Measurements from ENCODE around the gene C1orf105. TPM values are rescaled to one million over a fixed set of nuclear protein-coding genes. Genes with fewer than 3 reads are reported as not detected.

C1orf105 gene
- total RNA-seq, 6 donors from 2014 or later, result not detected

- Histone ChIP-seq H3K27ac (no peak overlapping the region), H3K36me3 (no peaks in the 10 kb centered on the region), H3K4me3 (no peak overlapping the region), H3K9me3 (no peaks in the 10 kb centered on the region), H3K4me1 (no peaks in the 10 kb centered on the region), H3K27me3 (no peaks in the 10 kb centered on the region)
- no peak for ATAC-seq (ENCODE audit: low FRiP score in 2 of 2)
- 83 to 84% methylated on average over 1 of the region's 1 CpG for WGBS, 2 donors
- DNase-seq, result no peak
- no peak for TF ChIP-seq CTCF (IDR thresholded peaks at IDR 0.05)
- no peak for TF ChIP-seq EP300 (IDR thresholded peaks at IDR 0.05)
- TF ChIP-seq POLR2AphosphoS5 (IDR thresholded peaks at IDR 0.05), result no peak
- no peak for TF ChIP-seq POLR2A (IDR thresholded peaks at IDR 0.05)
Observed at GRCh38 chr1:172517081-172517480, 96.6 kb downstream of the C1orf105 start.

- no peaks in the 10 kb centered on the region for H3K4me1 ChIP-seq
- ATAC-seq (ENCODE audit: low FRiP score in 2 of 2), result no peak
- H3K27me3 ChIP-seq, result no peaks in the 10 kb centered on the region
- no peak for DNase-seq
- 91 to 94% methylated on average over 4 of the region's 4 CpGs for WGBS, 2 donors
- H3K27ac ChIP-seq, result no peak overlapping the region
- no peak for TF ChIP-seq POLR2AphosphoS5 (IDR thresholded peaks at IDR 0.05)
- TF ChIP-seq EP300 (IDR thresholded peaks at IDR 0.05), result no peak
- no peak for TF ChIP-seq CTCF (IDR thresholded peaks at IDR 0.05)
- TF ChIP-seq POLR2A (IDR thresholded peaks at IDR 0.05), result no peak
- no peaks in the 10 kb centered on the region for H3K9me3 ChIP-seq
- no peaks in the 10 kb centered on the region for H3K36me3 ChIP-seq
- H3K4me3 ChIP-seq, result no peak overlapping the region
Observed at GRCh38 chr1:172517545-172517944, 97.1 kb downstream of the C1orf105 start.

Other genes with a start within 250 kb of the C1orf105 start
- gene PIGC, start 23.4 kb downstream of the C1orf105 start, total RNA-seq, result 10 to 100 TPM in 5 of 6 donors, 1 to 10 TPM in 1; 5.9 to 23.4 (median 19.3) TPM
- gene SUCO, start 112.5 kb downstream of the C1orf105 start, total RNA-seq, result 10 to 100 TPM; 14.4 to 59.2 (median 29.5) TPM
- under 1 TPM in 4 of 6 donors, not detected in 2; 0.46 to 0.91 (median 0.52) TPM for gene FASLG, start 238.4 kb downstream of the C1orf105 start, total RNA-seq

All from upper lobe of left lung (tissue), 6 donors.